Stimulated activated CD8-positive, alpha-beta memory T cell treated with anti-CD3 and anti-CD28 coated beads, Interleukin-4, amount 100 ng/mL, for 1 hour (primary cell): ENCODE data around the gene CSNK1G2.

Experiments
- DNase-seq, 2 donors: peaks; one replicate each; pipeline ENCODE4 v3.0.0-alpha.2; 2020; ENCODE audit warnings: low read depth in 2 of 2, low spot score in 1 of 2

CSNK1G2 gene

GRCh38 chr19:1943661-1944087, 2.7 kb downstream of the CSNK1G2 start:
- DNase-seq: no peak

GRCh38 chr19:1944088-1944915, 3.3 kb downstream of the CSNK1G2 start:
- DNase-seq: no peak

GRCh38 chr19:1944916-1945561, 4.1 kb downstream of the CSNK1G2 start:
- DNase-seq: no peak

GRCh38 chr19:1945899-1946298, 4.9 kb downstream of the CSNK1G2 start:
- DNase-seq: no peak

- no peak for DNase-seq
Observed at GRCh38 chr19:1947651-1948209, 6.8 kb downstream of the CSNK1G2 start.

- no peak for DNase-seq
Observed at GRCh38 chr19:1949304-1950101, 8.5 kb downstream of the CSNK1G2 start.

GRCh38 chr19:1950640-1951039, 9.7 kb downstream of the CSNK1G2 start:
- DNase-seq: no peak

- no peak for DNase-seq
Observed at GRCh38 chr19:1952635-1953034, 11.7 kb downstream of the CSNK1G2 start.

GRCh38 chr19:1953037-1953436, 12.1 kb downstream of the CSNK1G2 start:
- DNase-seq: no peak

GRCh38 chr19:1953441-1954094, 12.6 kb downstream of the CSNK1G2 start:
- no peak for DNase-seq

- no peak for DNase-seq
Observed at GRCh38 chr19:1954532-1954933, 13.6 kb downstream of the CSNK1G2 start.

GRCh38 chr19:1955171-1956121, 14.5 kb downstream of the CSNK1G2 start:
- no peak for DNase-seq

- no peak for DNase-seq
Observed at GRCh38 chr19:1956122-1956494, 15.1 kb downstream of the CSNK1G2 start.

GRCh38 chr19:1956868-1957492, 16.0 kb downstream of the CSNK1G2 start:
- no peak for DNase-seq

GRCh38 chr19:1957562-1958248, 16.7 kb downstream of the CSNK1G2 start:
- DNase-seq: no peak

GRCh38 chr19:1959928-1960589, 19.1 kb downstream of the CSNK1G2 start:
- no peak for DNase-seq

- DNase-seq: no peak
Observed at GRCh38 chr19:1961000-1961883, 20.3 kb downstream of the CSNK1G2 start.
